C4-2B (cell line): ENCODE results near the gene OTOGL.

Experiments
- H3K27ac ChIP-seq: fragments of 450-650 bp; 2 replicates; pipeline ENCODE4 v1.5.1; 2017
- ZFX ChIP-seq: fragments of 450-650 bp; IDR thresholded peaks from 2 replicates; pipeline ENCODE4 v1.6.1; 2017
- TF ChIP-seq, protein P1 (sequence below): fragments of 450-650 bp; conservative IDR thresholded peaks from 2 replicates; pipeline ENCODE4 v1.5.1; 2017; ENCODE audit warnings: mild to moderate bottlenecking

OTOGL gene

DNA sequence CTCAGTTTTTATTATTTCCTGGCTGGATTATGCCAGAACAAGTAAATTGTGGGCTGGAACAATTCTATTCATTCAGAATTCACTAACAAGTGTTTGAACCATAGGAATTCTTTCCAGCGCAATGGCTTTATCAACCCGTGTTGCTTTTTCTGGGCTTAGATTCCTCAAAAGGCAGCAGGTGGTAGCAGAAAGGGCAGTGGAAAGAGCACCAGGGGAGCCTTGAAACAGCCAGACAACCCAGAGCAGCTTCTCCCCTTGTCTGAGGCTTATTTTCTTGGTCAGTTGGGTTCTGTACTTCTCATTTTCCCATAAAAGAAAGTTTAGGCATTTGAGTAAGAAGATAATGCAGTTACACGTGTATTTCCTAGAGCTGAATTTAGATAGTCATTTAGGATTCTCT is 130.7 kb downstream of the OTOGL start:
- H3K27ac ChIP-seq: no peak overlapping the region
- no peak for TF ChIP-seq ZFX
- TF ChIP-seq, protein P1, sequence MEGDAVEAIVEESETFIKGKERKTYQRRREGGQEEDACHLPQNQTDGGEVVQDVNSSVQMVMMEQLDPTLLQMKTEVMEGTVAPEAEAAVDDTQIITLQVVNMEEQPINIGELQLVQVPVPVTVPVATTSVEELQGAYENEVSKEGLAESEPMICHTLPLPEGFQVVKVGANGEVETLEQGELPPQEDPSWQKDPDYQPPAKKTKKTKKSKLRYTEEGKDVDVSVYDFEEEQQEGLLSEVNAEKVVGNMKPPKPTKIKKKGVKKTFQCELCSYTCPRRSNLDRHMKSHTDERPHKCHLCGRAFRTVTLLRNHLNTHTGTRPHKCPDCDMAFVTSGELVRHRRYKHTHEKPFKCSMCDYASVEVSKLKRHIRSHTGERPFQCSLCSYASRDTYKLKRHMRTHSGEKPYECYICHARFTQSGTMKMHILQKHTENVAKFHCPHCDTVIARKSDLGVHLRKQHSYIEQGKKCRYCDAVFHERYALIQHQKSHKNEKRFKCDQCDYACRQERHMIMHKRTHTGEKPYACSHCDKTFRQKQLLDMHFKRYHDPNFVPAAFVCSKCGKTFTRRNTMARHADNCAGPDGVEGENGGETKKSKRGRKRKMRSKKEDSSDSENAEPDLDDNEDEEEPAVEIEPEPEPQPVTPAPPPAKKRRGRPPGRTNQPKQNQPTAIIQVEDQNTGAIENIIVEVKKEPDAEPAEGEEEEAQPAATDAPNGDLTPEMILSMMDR: no peak

DNA sequence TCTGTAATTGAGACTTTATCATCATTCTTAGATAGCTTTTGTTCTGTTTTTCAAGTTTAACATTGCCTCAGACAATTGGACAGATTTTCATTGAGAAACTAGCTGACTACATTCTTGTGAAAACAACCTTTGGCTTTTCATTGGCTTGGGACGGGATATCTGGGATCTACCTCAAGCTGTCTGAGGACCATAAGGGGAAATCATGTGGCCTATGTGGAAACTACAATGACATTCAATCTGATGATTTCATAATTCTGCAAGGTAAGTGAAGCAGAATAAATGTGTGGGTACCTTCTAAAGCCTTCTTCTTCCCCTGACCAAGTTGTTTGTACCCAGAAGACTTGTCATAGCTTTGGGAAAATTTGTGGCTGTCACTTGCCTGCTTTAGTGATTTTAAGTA is 133.5 kb downstream of the OTOGL start:
- TF ChIP-seq, protein P1: no peak
- no peak for TF ChIP-seq ZFX
- no peak overlapping the region for H3K27ac ChIP-seq

DNA sequence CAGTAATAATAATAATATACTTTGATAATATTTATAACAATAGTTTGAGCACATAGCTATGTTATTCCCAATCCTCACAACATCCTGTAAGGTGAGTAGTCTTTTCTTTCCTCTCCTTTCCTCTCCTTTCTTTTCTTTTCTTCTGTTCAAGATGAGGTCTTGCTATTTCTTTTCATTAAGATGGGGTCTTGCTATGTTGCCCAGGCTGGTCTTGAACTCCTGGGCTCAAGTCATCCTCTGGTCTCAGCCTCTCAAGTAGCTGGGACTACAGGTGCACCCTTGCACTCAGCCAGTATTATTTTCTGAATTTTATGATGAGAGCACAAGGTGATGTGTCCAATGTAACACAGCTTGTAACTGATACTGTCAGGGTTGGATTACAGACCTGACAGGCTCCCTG is 134.6 kb downstream of the OTOGL start:
- TF ChIP-seq, protein P1: no peak
- no peak for TF ChIP-seq ZFX
- H3K27ac ChIP-seq: no peak overlapping the region

DNA sequence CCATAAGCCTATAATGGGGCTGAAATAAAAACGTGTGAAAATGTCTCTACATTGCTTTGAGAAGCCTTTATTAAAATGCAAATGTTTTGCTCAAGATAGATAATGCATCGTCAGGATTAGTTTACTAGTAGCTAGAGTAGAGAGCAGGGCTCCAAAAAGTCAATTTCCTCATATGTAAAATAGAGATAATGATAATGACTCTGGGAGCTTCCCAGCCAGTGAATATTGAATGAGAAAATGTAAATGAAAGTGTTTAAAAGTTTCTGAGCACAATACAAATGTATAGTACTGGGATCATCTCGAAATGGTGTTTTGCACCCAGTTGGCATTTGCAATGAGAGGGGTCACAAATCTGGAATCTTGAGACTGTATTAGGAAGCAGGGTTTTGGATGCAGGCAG is 135.3 kb downstream of the OTOGL start:
- no peak overlapping the region for H3K27ac ChIP-seq
- TF ChIP-seq, protein P1: no peak
- no peak for TF ChIP-seq ZFX

DNA sequence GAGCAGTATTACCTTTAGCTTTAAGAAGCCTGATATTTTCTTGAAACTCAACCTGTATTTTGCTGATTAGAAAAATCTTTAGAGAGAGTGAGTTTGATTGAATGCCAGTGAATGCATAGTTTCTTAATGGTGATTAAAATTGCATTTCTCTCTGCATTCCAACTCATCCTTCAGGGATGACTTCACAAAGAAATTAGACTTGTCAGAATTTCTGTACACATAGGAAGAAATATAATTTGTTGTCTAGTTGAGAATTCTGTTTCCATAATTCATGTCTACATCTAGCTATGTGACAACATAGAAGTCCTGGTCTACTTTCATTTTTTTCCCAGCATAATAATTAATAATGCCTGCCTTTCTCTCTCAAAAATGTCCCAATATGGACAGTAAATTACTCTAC is 136.6 kb downstream of the OTOGL start:
- H3K27ac ChIP-seq: no peak overlapping the region
- TF ChIP-seq, protein P1: no peak
- TF ChIP-seq ZFX: no peak

DNA sequence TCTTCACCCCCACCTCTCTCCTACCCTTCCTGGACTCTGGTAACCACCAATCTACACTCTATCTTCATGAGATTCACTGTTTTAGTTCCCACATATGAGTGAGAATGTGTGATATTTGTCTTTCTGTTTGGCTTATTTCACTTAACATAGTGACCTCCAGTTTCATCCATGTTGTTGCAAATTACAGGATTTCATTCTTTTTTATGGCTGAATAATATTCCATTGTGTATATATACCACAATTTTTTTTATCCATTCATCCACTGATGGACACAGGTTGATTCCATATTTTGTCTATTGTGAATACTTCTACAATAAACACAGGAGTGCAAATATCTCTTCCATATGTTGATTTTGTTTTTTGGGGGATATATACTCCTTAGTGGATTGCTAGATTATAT is 140.5 kb downstream of the OTOGL start:
- TF ChIP-seq ZFX: no peak
- TF ChIP-seq, protein P1: no peak
- H3K27ac ChIP-seq: no peak overlapping the region

DNA sequence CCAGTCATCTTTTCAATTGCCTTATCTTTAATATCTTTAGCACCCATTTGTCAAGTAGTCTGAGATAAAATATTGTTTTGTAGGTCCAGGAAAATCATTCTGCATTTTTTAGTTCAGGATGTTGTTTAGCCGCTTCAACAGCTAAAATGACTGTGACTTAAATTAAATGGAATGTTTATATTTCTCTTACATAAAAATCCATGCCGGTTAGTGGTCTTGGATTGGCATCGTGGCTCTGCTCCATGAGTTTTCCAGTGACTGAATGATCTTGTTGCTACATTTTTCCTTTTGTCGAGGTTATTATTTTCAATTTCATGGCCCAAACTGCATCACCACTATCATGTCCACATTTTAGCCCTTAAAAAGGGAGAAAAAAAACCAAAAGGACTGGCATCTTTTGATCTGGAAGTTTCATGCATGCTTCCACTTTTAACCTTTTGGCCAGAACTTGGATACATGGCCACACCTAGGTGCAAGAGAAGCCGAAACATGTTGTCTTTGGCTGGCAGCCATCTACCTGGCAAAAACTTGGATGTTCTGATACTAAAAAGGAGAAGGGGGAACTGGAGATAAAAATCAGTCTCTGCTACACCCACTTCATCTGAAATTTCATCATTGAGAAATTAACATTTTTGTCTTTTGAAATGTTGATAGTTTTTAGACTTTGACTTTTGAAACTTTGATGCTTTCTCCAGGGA is 142.4 kb downstream of the OTOGL start:
- no peak overlapping the region for H3K27ac ChIP-seq
- TF ChIP-seq ZFX: no peak
- TF ChIP-seq, protein P1: no peak
